ENCODE data around the gene GAS6.

Gene GAS6

GRCh38 chr13:113840541-113841352 lies 23.1 kb downstream of the GAS6 start:
- no peaks in the 10 kb centered on the region for H3K9me3 Mint-ChIP-seq
- peaks cover 10% of the 10 kb centered on the region for H3K27me3 Mint-ChIP-seq (ENCODE audit: low read depth, poor library complexity)
- no peak for DNase-seq
- TF ChIP-seq CTCF (IDR thresholded peaks at IDR 0.05), result no peak
- H3K36me3 Mint-ChIP-seq (ENCODE audit: low read depth), result no peaks in the 10 kb centered on the region
- no peak overlapping the region for H3K4me3 Mint-ChIP-seq
- peaks cover 42% of the 10 kb centered on the region for H3K4me1 Mint-ChIP-seq
- no peak overlapping the region for H3K27ac Mint-ChIP-seq

GRCh38 chr13:113839536-113840204 lies 24.2 kb downstream of the GAS6 start:
- no peak for DNase-seq
- no peak overlapping the region for H3K4me3 Mint-ChIP-seq
- H3K27ac Mint-ChIP-seq, result no peak overlapping the region
- H3K9me3 Mint-ChIP-seq, result no peaks in the 10 kb centered on the region
- no peaks in the 10 kb centered on the region for H3K36me3 Mint-ChIP-seq (ENCODE audit: low read depth)
- H3K27me3 Mint-ChIP-seq (ENCODE audit: low read depth, poor library complexity), result peaks cover 10% of the 10 kb centered on the region
- no peak for TF ChIP-seq CTCF (IDR thresholded peaks at IDR 0.05)
- H3K4me1 Mint-ChIP-seq, result peaks cover 40% of the 10 kb centered on the region

- Mint-ChIP-seq H3K27me3 (ENCODE audit: low read depth, poor library complexity) (peaks cover 10% of the 10 kb centered on the region), H3K4me3 (no peak overlapping the region), H3K36me3 (ENCODE audit: low read depth) (no peaks in the 10 kb centered on the region), H3K4me1 (peaks cover 38% of the 10 kb centered on the region), H3K9me3 (no peaks in the 10 kb centered on the region), H3K27ac (no peak overlapping the region)
- DNase-seq, result no peak
- no peak for TF ChIP-seq CTCF (IDR thresholded peaks at IDR 0.05)
Observed at GRCh38 chr13:113838711-113839201, 25.1 kb downstream of the GAS6 start.

GRCh38 chr13:113837560-113838355 lies 26.1 kb downstream of the GAS6 start:
- Mint-ChIP-seq H3K4me3 (peak overlapping the region; percentile 19), H3K36me3 (ENCODE audit: low read depth) (no peaks in the 10 kb centered on the region), H3K27ac (peak overlapping the region; percentile 95), H3K27me3 (ENCODE audit: low read depth, poor library complexity) (peaks cover 10% of the 10 kb centered on the region), H3K9me3 (no peaks in the 10 kb centered on the region), H3K4me1 (peaks cover 38% of the 10 kb centered on the region)
- no peak for TF ChIP-seq CTCF (IDR thresholded peaks at IDR 0.05)
- no peak for DNase-seq

- H3K27ac Mint-ChIP-seq, result peak overlapping the region; percentile 95
- DNase-seq, result no peak
- H3K27me3 Mint-ChIP-seq (ENCODE audit: low read depth, poor library complexity), result peaks cover 7% of the 10 kb centered on the region
- no peaks in the 10 kb centered on the region for H3K36me3 Mint-ChIP-seq (ENCODE audit: low read depth)
- H3K9me3 Mint-ChIP-seq, result no peaks in the 10 kb centered on the region
- peak overlapping the region; percentile 19 for H3K4me3 Mint-ChIP-seq
- H3K4me1 Mint-ChIP-seq, result peaks cover 38% of the 10 kb centered on the region
- no peak for TF ChIP-seq CTCF (IDR thresholded peaks at IDR 0.05)
Observed at GRCh38 chr13:113836768-113837559, 26.9 kb downstream of the GAS6 start.
